Osteoblast (primary cell): ENCODE results near the gene TUBB1. TPM values are rescaled to one million over a fixed set of nuclear protein-coding genes. Genes with fewer than 3 reads are reported as not detected.
A peak's percentile ranks its signal among the peaks of the same experiment; 100 is the strongest.

Experiments
- DNase-seq: peaks from one replicate; pipeline ENCODE4 v3.0.0; 2011; ENCODE audit warnings: low spot score, mixed read lengths; ENCODE audit not compliant: insufficient read length; ENCODE audit errors: missing footprints
- H2AFZ ChIP-seq: 2 replicates; pipeline ENCODE4 v1.6.0; 2011; ENCODE audit warnings: mild to moderate bottlenecking, low read length
- H3K27ac ChIP-seq: 2 replicates; pipeline ENCODE4 v1.5.1; 2011; ENCODE audit warnings: mild to moderate bottlenecking, low read depth, low read length, moderate library complexity
- H3K27me3 ChIP-seq: 2 replicates; pipeline ENCODE4 v1.6.0; 2012; ENCODE audit warnings: mild to moderate bottlenecking, control low read depth, inconsistent platforms, low read length, moderate library complexity; ENCODE audit not compliant: insufficient read depth
- H3K36me3 ChIP-seq: 2 replicates; pipeline ENCODE4 v1.5.1; 2011; ENCODE audit warnings: mild to moderate bottlenecking, low read length, control low read depth, moderate library complexity; ENCODE audit not compliant: insufficient read depth
- H3K4me1 ChIP-seq: 2 replicates; pipeline ENCODE4 v1.5.1; 2011; ENCODE audit warnings: mild to moderate bottlenecking, low read length, control low read depth, moderate library complexity; ENCODE audit not compliant: insufficient read depth
- H3K4me2 ChIP-seq: 2 replicates; pipeline ENCODE4 v1.6.0; 2011; ENCODE audit warnings: mild to moderate bottlenecking, low read length; ENCODE audit not compliant: insufficient read depth
- H3K4me3 ChIP-seq: fragments of 200-600 bp; sonication (generic); 3 replicates; pipeline ENCODE4 v1.5.1; 2012; ENCODE audit warnings: mild to moderate bottlenecking, low read length, inconsistent platforms; ENCODE audit not compliant: insufficient read depth
- H3K79me2 ChIP-seq: 2 replicates; pipeline ENCODE4 v1.6.0; 2012; ENCODE audit warnings: mild to moderate bottlenecking, low read length, control low read depth, inconsistent platforms; ENCODE audit not compliant: insufficient read depth
- H3K9me3 ChIP-seq: 2 replicates; pipeline ENCODE4 v1.5.1; 2011; ENCODE audit warnings: low read depth, low read length, control low read depth
- H4K20me1 ChIP-seq: 2 replicates; pipeline ENCODE4 v1.6.0; 2012; ENCODE audit warnings: mild to moderate bottlenecking, low read length, control low read depth; ENCODE audit not compliant: insufficient read depth
- CTCF ChIP-seq: IDR thresholded peaks from 2 replicates; pipeline ENCODE4 v1.5.1; 2011; ENCODE audit warnings: mild to moderate bottlenecking, low read depth, low read length, moderate library complexity; ENCODE audit errors: extremely low read depth
- total RNA-seq: library from RNA; depleted of rRNA; stranded (reverse); fragments of >200 nt; gene quantifications from 2 replicates; pipeline ENCODE4 v1.2.3, GENCODE V29; 2012

Gene TUBB1
- total RNA-seq, 1 donor: not detected

GRCh38 chr20:59073582-59073981, 54.4 kb downstream of the TUBB1 start:
- no peaks in the 10 kb centered on the region for H3K79me2 ChIP-seq
- H3K4me1 ChIP-seq: no peaks in the 10 kb centered on the region
- no peak overlapping the region for H3K4me3 ChIP-seq
- H3K9me3 ChIP-seq: no peaks in the 10 kb centered on the region
- no peak overlapping the region for H3K27ac ChIP-seq
- H2AFZ ChIP-seq: no peak overlapping the region
- no peaks in the 10 kb centered on the region for H3K36me3 ChIP-seq
- TF ChIP-seq CTCF: no peak
- H3K27me3 ChIP-seq: peaks cover 27% of the 10 kb centered on the region
- H3K4me2 ChIP-seq: no peak overlapping the region
- no peaks in the 10 kb centered on the region for H4K20me1 ChIP-seq
- DNase-seq: peak; percentile 35

- DNase-seq: no peak
- H3K27ac ChIP-seq: no peak overlapping the region
- peaks cover 27% of the 10 kb centered on the region for H3K27me3 ChIP-seq
- H4K20me1 ChIP-seq: no peaks in the 10 kb centered on the region
- no peaks in the 10 kb centered on the region for H3K79me2 ChIP-seq
- no peaks in the 10 kb centered on the region for H3K36me3 ChIP-seq
- no peaks in the 10 kb centered on the region for H3K4me1 ChIP-seq
- no peak overlapping the region for H3K4me3 ChIP-seq
- H2AFZ ChIP-seq: no peak overlapping the region
- TF ChIP-seq CTCF: no peak
- no peak overlapping the region for H3K4me2 ChIP-seq
- no peaks in the 10 kb centered on the region for H3K9me3 ChIP-seq
Observed at GRCh38 chr20:59074456-59074855, 55.2 kb downstream of the TUBB1 start.

- Histone ChIP-seq H3K27ac (no peak overlapping the region), H3K79me2 (no peaks in the 10 kb centered on the region), H3K36me3 (no peaks in the 10 kb centered on the region), H3K9me3 (no peaks in the 10 kb centered on the region), H2AFZ (no peak overlapping the region), H3K4me2 (no peak overlapping the region), H4K20me1 (no peaks in the 10 kb centered on the region), H3K4me1 (no peaks in the 10 kb centered on the region), H3K27me3 (peaks cover 21% of the 10 kb centered on the region), H3K4me3 (no peak overlapping the region)
- no peak for DNase-seq
- TF ChIP-seq CTCF: no peak
Observed at GRCh38 chr20:59075934-59076508, 56.8 kb downstream of the TUBB1 start.

Other genes starting within 250 kb of the TUBB1 start
- 0.72 and 1.5 TPM in 2 replicates for gene GNAS-AS1, start 168.5 kb upstream of the TUBB1 start, total RNA-seq
- gene GNAS, start 166.7 kb upstream of the TUBB1 start, total RNA-seq: 366 and 374 TPM in 2 replicates
- gene NELFCD, start 38.2 kb upstream of the TUBB1 start, total RNA-seq: 41.3 and 46.7 TPM in 2 replicates
- gene CTSZ, start 12.2 kb upstream of the TUBB1 start, total RNA-seq: 223 and 264 TPM in 2 replicates
- gene ATP5F1E, start 12.9 kb downstream of the TUBB1 start, total RNA-seq: 19.5 and 23.0 TPM in 2 replicates
- gene PRELID3B, start 23.4 kb downstream of the TUBB1 start, total RNA-seq: 68.4 and 72.2 TPM in 2 replicates
- not detected in 2 replicates for gene ZNF831, start 144.4 kb downstream of the TUBB1 start, total RNA-seq